ENCODE data around the gene LLPH. TPM values are rescaled to one million over a fixed set of nuclear protein-coding genes. Genes with fewer than 3 reads are reported as not detected.

The LLPH gene
- total and polyA plus RNA-seq, 2 of the 13 experiments (the other 11 are each of a cell fraction or from before 2014, with no cell fraction given) = 4.2 to 25.6 TPM

DNA sequence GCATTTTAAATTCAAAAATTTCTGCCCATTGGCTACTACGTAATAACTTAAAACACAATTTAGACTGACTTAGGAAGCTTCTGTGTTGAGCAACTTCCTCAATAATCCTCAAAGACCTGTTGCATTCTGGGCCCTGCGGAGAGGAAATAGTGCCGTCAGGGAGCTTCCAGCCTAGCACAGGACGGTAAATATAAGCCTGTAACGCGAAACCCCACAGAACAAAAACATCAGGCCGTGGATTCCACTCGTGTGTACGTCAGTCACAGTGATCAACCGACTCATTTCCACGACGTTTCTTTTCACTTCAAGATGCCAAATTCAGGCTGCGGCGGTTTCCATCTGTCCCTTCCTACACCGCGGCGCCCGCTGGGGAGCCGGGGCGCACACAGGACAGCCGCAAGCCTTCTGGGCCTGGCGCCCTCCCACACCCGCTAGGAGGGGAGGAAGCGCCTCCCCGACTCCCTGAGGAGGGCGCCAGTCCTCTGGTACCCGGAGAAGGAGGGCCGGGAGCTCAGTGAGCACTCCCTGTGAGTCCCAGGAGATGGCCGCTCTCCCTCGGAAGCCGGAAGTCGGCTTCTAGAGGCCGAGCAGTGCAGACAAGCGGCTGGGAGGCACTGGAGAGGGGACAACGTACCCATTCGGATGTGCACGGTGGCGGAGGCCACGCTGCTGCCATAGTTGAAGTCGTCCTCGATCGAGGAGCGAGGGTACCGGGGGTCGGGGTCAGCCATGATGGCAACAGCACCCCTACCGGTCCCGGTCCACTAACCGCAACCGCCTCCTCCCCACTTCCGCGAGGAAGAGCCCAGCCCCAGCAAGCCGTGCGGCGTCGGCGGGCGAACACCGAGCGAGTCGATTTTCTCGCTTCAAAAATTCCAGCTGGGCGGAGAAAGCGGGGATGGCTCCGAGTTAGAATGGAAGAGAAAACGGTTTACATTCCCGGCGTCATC, 38.9 kb upstream of the LLPH start, which contains the start of gene TMBIM4 (continued):
- peak; percentile 58; the same call in 1 of the 2 replicates for TF ChIP-seq ZNF552 (CRISPR knock-in tag; IDR thresholded peaks at IDR 0.05; ENCODE audit: borderline replicate concordance)
- TF ChIP-seq CHD4 (IDR thresholded peaks at IDR 0.05; ENCODE audit: borderline replicate concordance, low read length) = no peak
- TF ChIP-seq, protein P1, sequence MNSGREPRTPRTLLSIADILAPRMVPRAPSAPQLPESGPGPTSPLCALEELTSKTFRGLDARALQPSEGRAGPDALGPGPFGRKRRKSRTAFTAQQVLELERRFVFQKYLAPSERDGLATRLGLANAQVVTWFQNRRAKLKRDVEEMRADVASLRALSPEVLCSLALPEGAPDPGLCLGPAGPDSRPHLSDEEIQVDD (CRISPR knock-in tag; IDR thresholded peaks at IDR 0.05; ENCODE audit: borderline replicate concordance) = no peak
- TF ChIP-seq, protein P2, sequence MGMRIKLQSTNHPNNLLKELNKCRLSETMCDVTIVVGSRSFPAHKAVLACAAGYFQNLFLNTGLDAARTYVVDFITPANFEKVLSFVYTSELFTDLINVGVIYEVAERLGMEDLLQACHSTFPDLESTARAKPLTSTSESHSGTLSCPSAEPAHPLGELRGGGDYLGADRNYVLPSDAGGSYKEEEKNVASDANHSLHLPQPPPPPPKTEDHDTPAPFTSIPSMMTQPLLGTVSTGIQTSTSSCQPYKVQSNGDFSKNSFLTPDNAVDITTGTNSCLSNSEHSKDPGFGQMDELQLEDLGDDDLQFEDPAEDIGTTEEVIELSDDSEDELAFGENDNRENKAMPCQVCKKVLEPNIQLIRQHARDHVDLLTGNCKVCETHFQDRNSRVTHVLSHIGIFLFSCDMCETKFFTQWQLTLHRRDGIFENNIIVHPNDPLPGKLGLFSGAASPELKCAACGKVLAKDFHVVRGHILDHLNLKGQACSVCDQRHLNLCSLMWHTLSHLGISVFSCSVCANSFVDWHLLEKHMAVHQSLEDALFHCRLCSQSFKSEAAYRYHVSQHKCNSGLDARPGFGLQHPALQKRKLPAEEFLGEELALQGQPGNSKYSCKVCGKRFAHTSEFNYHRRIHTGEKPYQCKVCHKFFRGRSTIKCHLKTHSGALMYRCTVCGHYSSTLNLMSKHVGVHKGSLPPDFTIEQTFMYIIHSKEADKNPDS (CRISPR knock-in tag; IDR thresholded peaks at IDR 0.05) = no peak; the same call in 1 of the 2 replicates
- TF ChIP-seq, protein P3, sequence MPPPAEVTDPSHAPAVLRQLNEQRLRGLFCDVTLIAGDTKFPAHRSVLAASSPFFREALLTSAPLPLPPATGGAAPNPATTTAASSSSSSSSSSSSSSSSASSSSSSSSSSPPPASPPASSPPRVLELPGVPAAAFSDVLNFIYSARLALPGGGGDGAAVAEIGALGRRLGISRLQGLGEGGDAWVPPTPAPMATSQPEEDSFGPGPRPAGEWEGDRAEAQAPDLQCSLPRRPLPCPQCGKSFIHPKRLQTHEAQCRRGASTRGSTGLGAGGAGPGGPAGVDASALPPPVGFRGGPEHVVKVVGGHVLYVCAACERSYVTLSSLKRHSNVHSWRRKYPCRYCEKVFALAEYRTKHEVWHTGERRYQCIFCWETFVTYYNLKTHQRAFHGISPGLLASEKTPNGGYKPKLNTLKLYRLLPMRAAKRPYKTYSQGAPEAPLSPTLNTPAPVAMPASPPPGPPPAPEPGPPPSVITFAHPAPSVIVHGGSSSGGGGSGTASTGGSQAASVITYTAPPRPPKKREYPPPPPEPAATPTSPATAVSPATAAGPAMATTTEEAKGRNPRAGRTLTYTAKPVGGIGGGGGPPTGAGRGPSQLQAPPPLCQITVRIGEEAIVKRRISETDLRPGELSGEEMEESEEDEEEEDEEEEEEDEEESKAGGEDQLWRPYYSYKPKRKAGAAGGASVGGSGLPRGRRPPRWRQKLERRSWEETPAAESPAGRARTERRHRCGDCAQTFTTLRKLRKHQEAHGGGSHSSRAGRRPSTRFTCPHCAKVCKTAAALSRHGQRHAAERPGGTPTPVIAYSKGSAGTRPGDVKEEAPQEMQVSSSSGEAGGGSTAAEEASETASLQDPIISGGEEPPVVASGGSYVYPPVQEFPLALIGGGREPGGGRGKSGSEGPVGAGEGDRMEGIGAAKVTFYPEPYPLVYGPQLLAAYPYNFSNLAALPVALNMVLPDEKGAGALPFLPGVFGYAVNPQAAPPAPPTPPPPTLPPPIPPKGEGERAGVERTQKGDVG (CRISPR knock-in tag; IDR thresholded peaks at IDR 0.05; ENCODE audit: borderline replicate concordance) = no peak
- TF ChIP-seq RFXAP (CRISPR knock-in tag; IDR thresholded peaks at IDR 0.05; ENCODE audit: borderline replicate concordance) = peak; percentile 60
- TF ChIP-seq THAP11 (CRISPR knock-in tag; IDR thresholded peaks at IDR 0.05) = peak; percentile 86
- no peak; the same call in 1 of the 2 replicates for TF ChIP-seq TSC22D2 (CRISPR knock-in tag; IDR thresholded peaks at IDR 0.05; ENCODE audit: borderline replicate concordance)
- TF ChIP-seq RBAK (CRISPR knock-in tag; IDR thresholded peaks at IDR 0.05) = no peak
- 0 out of 2 replicates have a peak, but pooled peaks have one; percentile 76 for TF ChIP-seq HOXA5 (CRISPR knock-in tag; IDR thresholded peaks at IDR 0.05)
- TF ChIP-seq, protein P4, sequence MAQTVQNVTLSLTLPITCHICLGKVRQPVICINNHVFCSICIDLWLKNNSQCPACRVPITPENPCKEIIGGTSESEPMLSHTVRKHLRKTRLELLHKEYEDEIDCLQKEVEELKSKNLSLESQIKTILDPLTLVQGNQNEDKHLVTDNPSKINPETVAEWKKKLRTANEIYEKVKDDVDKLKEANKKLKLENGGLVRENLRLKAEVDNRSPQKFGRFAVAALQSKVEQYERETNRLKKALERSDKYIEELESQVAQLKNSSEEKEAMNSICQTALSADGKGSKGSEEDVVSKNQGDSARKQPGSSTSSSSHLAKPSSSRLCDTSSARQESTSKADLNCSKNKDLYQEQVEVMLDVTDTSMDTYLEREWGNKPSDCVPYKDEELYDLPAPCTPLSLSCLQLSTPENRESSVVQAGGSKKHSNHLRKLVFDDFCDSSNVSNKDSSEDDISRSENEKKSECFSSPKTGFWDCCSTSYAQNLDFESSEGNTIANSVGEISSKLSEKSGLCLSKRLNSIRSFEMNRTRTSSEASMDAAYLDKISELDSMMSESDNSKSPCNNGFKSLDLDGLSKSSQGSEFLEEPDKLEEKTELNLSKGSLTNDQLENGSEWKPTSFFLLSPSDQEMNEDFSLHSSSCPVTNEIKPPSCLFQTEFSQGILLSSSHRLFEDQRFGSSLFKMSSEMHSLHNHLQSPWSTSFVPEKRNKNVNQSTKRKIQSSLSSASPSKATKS (CRISPR knock-in tag; IDR thresholded peaks at IDR 0.05) = no peak; the same call in 1 of the 2 replicates
- TF ChIP-seq, protein P5, sequence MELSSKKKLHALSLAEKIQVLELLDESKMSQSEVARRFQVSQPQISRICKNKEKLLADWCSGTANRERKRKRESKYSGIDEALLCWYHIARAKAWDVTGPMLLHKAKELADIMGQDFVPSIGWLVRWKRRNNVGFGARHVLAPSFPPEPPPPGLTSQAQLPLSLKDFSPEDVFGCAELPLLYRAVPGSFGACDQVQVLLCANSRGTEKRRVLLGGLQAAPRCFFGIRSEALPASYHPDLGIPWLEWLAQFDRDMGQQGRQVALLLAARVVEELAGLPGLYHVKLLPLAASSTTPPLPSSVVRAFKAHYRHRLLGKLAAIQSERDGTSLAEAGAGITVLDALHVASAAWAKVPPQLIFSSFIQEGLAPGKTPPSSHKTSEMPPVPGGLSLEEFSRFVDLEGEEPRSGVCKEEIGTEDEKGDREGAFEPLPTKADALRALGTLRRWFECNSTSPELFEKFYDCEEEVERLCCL (CRISPR knock-in tag; IDR thresholded peaks at IDR 0.05; ENCODE audit: borderline replicate concordance) = no peak; the same call in 1 of the 2 replicates
- TF ChIP-seq NR1H2 (CRISPR knock-in tag; IDR thresholded peaks at IDR 0.05; ENCODE audit: borderline replicate concordance, low read depth) = no peak
- TF ChIP-seq, protein P6, sequence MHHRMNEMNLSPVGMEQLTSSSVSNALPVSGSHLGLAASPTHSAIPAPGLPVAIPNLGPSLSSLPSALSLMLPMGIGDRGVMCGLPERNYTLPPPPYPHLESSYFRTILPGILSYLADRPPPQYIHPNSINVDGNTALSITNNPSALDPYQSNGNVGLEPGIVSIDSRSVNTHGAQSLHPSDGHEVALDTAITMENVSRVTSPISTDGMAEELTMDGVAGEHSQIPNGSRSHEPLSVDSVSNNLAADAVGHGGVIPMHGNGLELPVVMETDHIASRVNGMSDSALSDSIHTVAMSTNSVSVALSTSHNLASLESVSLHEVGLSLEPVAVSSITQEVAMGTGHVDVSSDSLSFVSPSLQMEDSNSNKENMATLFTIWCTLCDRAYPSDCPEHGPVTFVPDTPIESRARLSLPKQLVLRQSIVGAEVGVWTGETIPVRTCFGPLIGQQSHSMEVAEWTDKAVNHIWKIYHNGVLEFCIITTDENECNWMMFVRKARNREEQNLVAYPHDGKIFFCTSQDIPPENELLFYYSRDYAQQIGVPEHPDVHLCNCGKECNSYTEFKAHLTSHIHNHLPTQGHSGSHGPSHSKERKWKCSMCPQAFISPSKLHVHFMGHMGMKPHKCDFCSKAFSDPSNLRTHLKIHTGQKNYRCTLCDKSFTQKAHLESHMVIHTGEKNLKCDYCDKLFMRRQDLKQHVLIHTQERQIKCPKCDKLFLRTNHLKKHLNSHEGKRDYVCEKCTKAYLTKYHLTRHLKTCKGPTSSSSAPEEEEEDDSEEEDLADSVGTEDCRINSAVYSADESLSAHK (CRISPR knock-in tag; IDR thresholded peaks at IDR 0.05; ENCODE audit: borderline replicate concordance) = no peak
